ENCODE data around the gene NDOR1. TPM values are rescaled to one million over a fixed set of nuclear protein-coding genes. Genes with fewer than 3 reads are reported as not detected.

NDOR1 gene
- total and polyA plus RNA-seq, 2 of the 8 experiments (the other 6 are each of a cell fraction or from before 2014, with no cell fraction given): 25.7 to 32.3 TPM

DNA sequence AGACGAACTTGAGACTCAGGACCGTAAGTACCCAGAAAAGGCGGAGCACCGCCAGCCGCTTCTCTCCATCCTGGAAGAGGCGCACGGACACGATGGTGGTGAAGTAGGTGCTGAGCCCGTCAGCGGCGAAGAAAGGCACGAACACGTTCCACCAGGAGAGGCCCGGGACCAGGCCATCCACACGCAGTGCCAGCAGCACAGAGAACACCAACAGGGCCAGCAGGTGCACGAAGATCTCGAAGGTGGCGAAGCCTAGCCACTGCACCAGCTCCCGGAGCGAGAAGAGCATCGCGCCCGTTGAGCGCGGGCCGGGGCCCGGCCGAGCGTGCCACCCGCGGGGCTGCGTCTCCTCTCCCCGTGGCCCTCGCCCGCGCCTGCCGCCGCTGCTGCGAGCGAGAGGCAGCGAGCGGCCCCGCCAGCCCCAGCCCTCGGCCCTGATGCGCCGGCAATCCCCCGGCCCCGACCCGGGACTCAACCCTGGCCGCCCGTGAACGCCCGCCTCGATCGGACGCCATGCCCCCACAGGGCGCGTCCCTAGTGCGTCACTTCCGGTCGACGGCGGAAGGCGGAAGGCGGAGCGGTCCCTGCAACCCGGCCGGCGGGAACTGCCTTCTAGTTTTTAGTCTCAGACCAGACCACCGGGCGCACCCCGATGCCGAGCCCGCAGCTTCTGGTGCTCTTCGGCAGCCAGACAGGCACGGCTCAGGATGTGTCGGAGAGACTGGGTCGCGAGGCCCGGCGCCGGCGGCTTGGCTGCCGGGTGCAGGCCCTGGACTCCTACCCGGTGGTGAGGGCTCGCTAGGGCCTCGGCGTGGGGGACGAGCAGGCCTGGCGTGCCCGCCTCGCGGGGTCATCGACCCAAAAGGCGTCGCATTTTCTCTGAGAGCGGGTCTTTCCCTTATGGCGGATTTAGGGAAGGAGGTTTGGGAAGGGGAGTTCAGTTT is at the start of gene NDOR1, which contains the start of gene TMEM203 (continued):
- TF ChIP-seq NANOG (IDR thresholded peaks at IDR 0.05; ENCODE audit: insufficient read depth, low read depth, low read length, poor library complexity, severe bottlenecking) (no peak), EGR1 (IDR thresholded peaks at IDR 0.05; ENCODE audit: borderline replicate concordance, low read depth, low read length) (no peak), BACH1 (IDR thresholded peaks at IDR 0.05; ENCODE audit: low read length) (no peak), GTF2F1 (IDR thresholded peaks at IDR 0.05; ENCODE audit: borderline replicate concordance, low read depth, low read length) (0 out of 2 replicates have a peak, but pooled peaks have one; percentile 46), SUZ12 (IDR thresholded peaks at IDR 0.05; ENCODE audit: low read length) (no peak), SP1 (IDR thresholded peaks at IDR 0.05; ENCODE audit: low read depth, low read length) (no peak), RNF2 (IDR thresholded peaks at IDR 0.05; ENCODE audit: borderline replicate concordance, low read depth, low read length, missing control alignments, poor library complexity, severe bottlenecking) (no peak), NRF1 (IDR thresholded peaks at IDR 0.05; ENCODE audit: low read depth, low read length) (no peak), ASH2L (IDR thresholded peaks at IDR 0.05; ENCODE audit: low read length) (peak; percentile 77), CHD2 (IDR thresholded peaks at IDR 0.05; ENCODE audit: low read length) (peak; percentile 49; the same call in 1 of the 2 replicates), KDM5A (IDR thresholded peaks at IDR 0.05; ENCODE audit: low read length) (peak; percentile 97), TAF7 (optimal IDR thresholded peaks at IDR 0.05; ENCODE audit: borderline replicate concordance, low read depth, low read length) (peak; percentile 80), POU5F1 (IDR thresholded peaks at IDR 0.05; ENCODE audit: low read depth, low read length) (no peak), KDM4A (IDR thresholded peaks at IDR 0.05; ENCODE audit: low read depth, low read length, severe bottlenecking) (peak; percentile 98), CEBPB (IDR thresholded peaks at IDR 0.05; ENCODE audit: low read depth, low read length) (no peak), CHD1 (IDR thresholded peaks at IDR 0.05; ENCODE audit: low read depth, low read length) (no peak), GABPA (IDR thresholded peaks at IDR 0.05; ENCODE audit: borderline replicate concordance, insufficient read depth, low read length) (peak; percentile 96), HDAC2 (IDR thresholded peaks at IDR 0.05; ENCODE audit: borderline replicate concordance in 1 of 2, low read depth in 2 of 2, low read length in 2 of 2) (0 out of 4 replicates have a peak, but pooled peaks of 1 of the 2 experiments have one; percentile 80), MAFK (IDR thresholded peaks at IDR 0.05; ENCODE audit: low read depth, low read length) (no peak), SIRT6 (IDR thresholded peaks at IDR 0.05; ENCODE audit: low read length) (no peak), TCF12 (IDR thresholded peaks at IDR 0.05; ENCODE audit: low read depth, low read length) (no peak), RFX5 (IDR thresholded peaks at IDR 0.05; ENCODE audit: borderline replicate concordance, low read depth, low read length) (no peak)

Data from H1 (cell line).